ENCODE measurements around the gene REEP6.

GRCh38 chr19:1455002-1455335 is 36.0 kb upstream of the REEP6 start:
- TF ChIP-seq CTCF (IDR thresholded peaks at IDR 0.05) (no peak), POLR2A (IDR thresholded peaks at IDR 0.05) (no peak)

Data from thyroid gland (tissue), 4 donors.